ENCODE data around the gene RALY.

DNA sequence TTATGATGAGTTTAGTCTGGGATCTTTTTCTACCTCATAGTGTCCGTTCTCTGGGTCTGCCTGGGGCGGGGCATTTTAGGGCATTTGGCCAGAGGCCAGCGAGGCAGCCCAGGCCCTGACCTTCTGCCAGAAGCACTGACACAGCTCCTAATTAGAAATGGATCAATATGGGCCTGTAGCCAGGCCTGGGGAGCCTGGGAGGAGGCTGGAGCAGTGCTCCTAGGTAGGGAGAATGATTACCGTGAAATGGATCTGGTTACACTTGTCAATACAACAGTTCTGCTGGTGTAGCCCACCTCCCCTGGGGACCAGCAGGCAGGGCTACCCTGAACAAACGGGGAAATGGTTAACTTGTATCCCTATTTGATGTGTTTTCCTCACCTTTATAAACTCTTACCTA, 23.0 kb downstream of the RALY start:
- no peak for TF ChIP-seq ARNTL (CRISPR knock-in tag; IDR thresholded peaks at IDR 0.05; ENCODE audit: borderline replicate concordance, low read depth)
- TF ChIP-seq, protein P1, sequence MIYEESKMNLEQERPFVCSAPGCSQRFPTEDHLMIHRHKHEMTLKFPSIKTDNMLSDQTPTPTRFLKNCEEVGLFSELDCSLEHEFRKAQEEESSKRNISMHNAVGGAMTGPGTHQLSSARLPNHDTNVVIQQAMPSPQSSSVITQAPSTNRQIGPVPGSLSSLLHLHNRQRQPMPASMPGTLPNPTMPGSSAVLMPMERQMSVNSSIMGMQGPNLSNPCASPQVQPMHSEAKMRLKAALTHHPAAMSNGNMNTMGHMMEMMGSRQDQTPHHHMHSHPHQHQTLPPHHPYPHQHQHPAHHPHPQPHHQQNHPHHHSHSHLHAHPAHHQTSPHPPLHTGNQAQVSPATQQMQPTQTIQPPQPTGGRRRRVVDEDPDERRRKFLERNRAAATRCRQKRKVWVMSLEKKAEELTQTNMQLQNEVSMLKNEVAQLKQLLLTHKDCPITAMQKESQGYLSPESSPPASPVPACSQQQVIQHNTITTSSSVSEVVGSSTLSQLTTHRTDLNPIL (CRISPR knock-in tag; IDR thresholded peaks at IDR 0.05; ENCODE audit: low read depth) = no peak
